ENCODE measurements around the gene STRBP.
A peak's percentile ranks its signal among the peaks of the same experiment; 100 is the strongest.

The STRBP gene

GRCh38 chr9:123135430-123135829 is 133.0 kb downstream of the STRBP start:
- Histone ChIP-seq H3F3A (ENCODE audit: insufficient read depth, low read length) (0 out of 2 replicates have a peak, but pooled peaks cover 4% of the 10 kb centered on the region), H3K4me2 (ENCODE audit: low read depth, low read length) (no peak overlapping the region), H2AFZ (ENCODE audit: low read length) (no peak overlapping the region), H3K4me3 (ENCODE audit: low read length) (no peak overlapping the region), H3K9ac (ENCODE audit: low read length) (no peak overlapping the region), H3K79me2 (ENCODE audit: low read length) (peaks cover 8% of the 10 kb centered on the region), H3K36me3 (replicated peaks; ENCODE audit: insufficient read depth, low read length) (no peaks in the 10 kb centered on the region), H3K9me3 (replicated peaks; ENCODE audit: insufficient read depth, low read length) (no peaks in the 10 kb centered on the region), H3K9me2 (replicated peaks; ENCODE audit: insufficient read depth, low read length) (no peaks in the 10 kb centered on the region), H3K27ac (ENCODE audit: low read length) (no peak overlapping the region; the same call in 1 of the 2 replicates), H3K4me1 (ENCODE audit: low read length) (peaks cover 25% of the 10 kb centered on the region), H3K27me3 (replicated peaks; ENCODE audit: insufficient read depth, low read length) (no peaks in the 10 kb centered on the region), H4K20me1 (ENCODE audit: insufficient read depth, low read length) (no peaks in the 10 kb centered on the region)
- peak; percentile 40 for DNase-seq
- no peak for TF ChIP-seq CTCF (IDR thresholded peaks at IDR 0.05; ENCODE audit: low read length)

GRCh38 chr9:123132696-123133095 is 135.7 kb downstream of the STRBP start:
- Histone ChIP-seq H3K4me3 (ENCODE audit: low read length) (no peak overlapping the region), H3K9me3 (replicated peaks; ENCODE audit: insufficient read depth, low read length) (no peaks in the 10 kb centered on the region), H3K4me1 (ENCODE audit: low read length) (peaks cover 6% of the 10 kb centered on the region), H2AFZ (ENCODE audit: low read length) (no peak overlapping the region), H3K9ac (ENCODE audit: low read length) (no peak overlapping the region), H3K36me3 (replicated peaks; ENCODE audit: insufficient read depth, low read length) (no peaks in the 10 kb centered on the region), H3K27me3 (replicated peaks; ENCODE audit: insufficient read depth, low read length) (no peaks in the 10 kb centered on the region), H3F3A (ENCODE audit: insufficient read depth, low read length) (no peaks in the 10 kb centered on the region), H3K27ac (ENCODE audit: low read length) (no peak overlapping the region), H3K79me2 (ENCODE audit: low read length) (no peaks in the 10 kb centered on the region), H4K20me1 (ENCODE audit: insufficient read depth, low read length) (no peaks in the 10 kb centered on the region), H3K4me2 (ENCODE audit: low read depth, low read length) (no peak overlapping the region), H3K9me2 (replicated peaks; ENCODE audit: insufficient read depth, low read length) (no peaks in the 10 kb centered on the region)
- no peak for DNase-seq
- TF ChIP-seq EZH2 (optimal IDR thresholded peaks at IDR 0.05; ENCODE audit: low read depth, low read length) (no peak), EZH2phosphoT487 (IDR thresholded peaks at IDR 0.05; ENCODE audit: low read length) (no peak), CTCF (IDR thresholded peaks at IDR 0.05; ENCODE audit: low read length) (no peak)

GRCh38 chr9:123131993-123132392 is 136.4 kb downstream of the STRBP start:
- Histone ChIP-seq H3K4me3 (ENCODE audit: low read length) (no peak overlapping the region), H3K4me1 (ENCODE audit: low read length) (peaks cover 6% of the 10 kb centered on the region), H3K36me3 (replicated peaks; ENCODE audit: insufficient read depth, low read length) (no peaks in the 10 kb centered on the region), H3K9ac (ENCODE audit: low read length) (no peak overlapping the region), H3K27me3 (replicated peaks; ENCODE audit: insufficient read depth, low read length) (no peaks in the 10 kb centered on the region), H4K20me1 (ENCODE audit: insufficient read depth, low read length) (no peaks in the 10 kb centered on the region), H3K9me3 (replicated peaks; ENCODE audit: insufficient read depth, low read length) (no peaks in the 10 kb centered on the region), H3K79me2 (ENCODE audit: low read length) (no peaks in the 10 kb centered on the region), H3F3A (ENCODE audit: insufficient read depth, low read length) (no peaks in the 10 kb centered on the region), H2AFZ (ENCODE audit: low read length) (no peak overlapping the region), H3K9me2 (replicated peaks; ENCODE audit: insufficient read depth, low read length) (no peaks in the 10 kb centered on the region), H3K27ac (ENCODE audit: low read length) (no peak overlapping the region), H3K4me2 (ENCODE audit: low read depth, low read length) (no peak overlapping the region)
- DNase-seq: no peak
- TF ChIP-seq EZH2phosphoT487 (IDR thresholded peaks at IDR 0.05; ENCODE audit: low read length) (no peak), EZH2 (optimal IDR thresholded peaks at IDR 0.05; ENCODE audit: low read depth, low read length) (no peak), CTCF (IDR thresholded peaks at IDR 0.05; ENCODE audit: low read length) (no peak)
